ENCODE results near the gene NMBR.
A peak's percentile ranks its signal among the peaks of the same experiment; 100 is the strongest.
"Not testable (repeated sequence)": the region's sequence is repeated elsewhere in the genome, so short reads cannot be mapped to it uniquely, and the experiment has no call there.

NMBR gene

GRCh38 chr6:142155091-142155490 lies 8.2 kb upstream of the NMBR start:
- no peaks in the 10 kb centered on the region for H3K9me3 ChIP-seq (ENCODE audit: control insufficient read depth, insufficient read depth, low read length)
- peak overlapping the region; percentile 53 for H3K27ac ChIP-seq (ENCODE audit: low read depth, low read length)
- no peaks in the 10 kb centered on the region for H3K36me3 ChIP-seq (ENCODE audit: control insufficient read depth, insufficient read depth, low read length)
- no peaks in the 10 kb centered on the region for H3K27me3 ChIP-seq (ENCODE audit: control insufficient read depth, insufficient read depth, low read length)
- H3K4me1 ChIP-seq (ENCODE audit: control insufficient read depth, insufficient read depth, low read length), result peaks cover 39% of the 10 kb centered on the region
- H3K9ac ChIP-seq (ENCODE audit: low read depth, low read length), result no peak overlapping the region
- no peak overlapping the region; the same call in 1 of the 2 replicates for H3K4me3 ChIP-seq (ENCODE audit: low read depth, low read length)

- Histone ChIP-seq H3K27ac (ENCODE audit: low read depth, low read length) (no peak overlapping the region), H3K27me3 (ENCODE audit: control insufficient read depth, insufficient read depth, low read length) (no peaks in the 10 kb centered on the region), H3K36me3 (ENCODE audit: control insufficient read depth, insufficient read depth, low read length) (no peaks in the 10 kb centered on the region), H3K9me3 (ENCODE audit: control insufficient read depth, insufficient read depth, low read length) (no peaks in the 10 kb centered on the region), H3K4me3 (ENCODE audit: low read depth, low read length) (no peak overlapping the region), H3K9ac (ENCODE audit: low read depth, low read length) (no peak overlapping the region), H3K4me1 (ENCODE audit: control insufficient read depth, insufficient read depth, low read length) (peaks cover 44% of the 10 kb centered on the region)
Observed at GRCh38 chr6:142154336-142154735, 7.4 kb upstream of the NMBR start.

GRCh38 chr6:142153196-142153595 lies 6.3 kb upstream of the NMBR start:
- Histone ChIP-seq H3K9ac (ENCODE audit: low read depth, low read length) (no peak overlapping the region), H3K4me3 (ENCODE audit: low read depth, low read length) (no peak overlapping the region; the same call in 1 of the 2 replicates), H3K27me3 (ENCODE audit: control insufficient read depth, insufficient read depth, low read length) (no peaks in the 10 kb centered on the region), H3K9me3 (ENCODE audit: control insufficient read depth, insufficient read depth, low read length) (no peaks in the 10 kb centered on the region), H3K4me1 (ENCODE audit: control insufficient read depth, insufficient read depth, low read length) (peaks cover 55% of the 10 kb centered on the region), H3K36me3 (ENCODE audit: control insufficient read depth, insufficient read depth, low read length) (no peaks in the 10 kb centered on the region), H3K27ac (ENCODE audit: low read depth, low read length) (no peak overlapping the region)

GRCh38 chr6:142152746-142153145 lies 5.8 kb upstream of the NMBR start:
- Histone ChIP-seq H3K9me3 (ENCODE audit: control insufficient read depth, insufficient read depth, low read length) (no peaks in the 10 kb centered on the region), H3K27ac (ENCODE audit: low read depth, low read length) (no peak overlapping the region), H3K36me3 (ENCODE audit: control insufficient read depth, insufficient read depth, low read length) (no peaks in the 10 kb centered on the region), H3K27me3 (ENCODE audit: control insufficient read depth, insufficient read depth, low read length) (no peaks in the 10 kb centered on the region), H3K9ac (ENCODE audit: low read depth, low read length) (no peak overlapping the region), H3K4me3 (ENCODE audit: low read depth, low read length) (no peak overlapping the region), H3K4me1 (ENCODE audit: control insufficient read depth, insufficient read depth, low read length) (peaks cover 60% of the 10 kb centered on the region)

- not testable (repeated sequence) for H3K9me3 ChIP-seq (ENCODE audit: control insufficient read depth, insufficient read depth, low read length); H3K4me3 ChIP-seq (ENCODE audit: low read depth, low read length); H3K27ac ChIP-seq (ENCODE audit: low read depth, low read length); H3K9ac ChIP-seq (ENCODE audit: low read depth, low read length); H3K4me1 ChIP-seq (ENCODE audit: control insufficient read depth, insufficient read depth, low read length); H3K36me3 ChIP-seq (ENCODE audit: control insufficient read depth, insufficient read depth, low read length); H3K27me3 ChIP-seq (ENCODE audit: control insufficient read depth, insufficient read depth, low read length)
Observed at GRCh38 chr6:142141531-142141930, 5.4 kb downstream of the NMBR start.

GRCh38 chr6:142138876-142139275 lies 8.0 kb downstream of the NMBR start:
- Histone ChIP-seq H3K36me3 (ENCODE audit: control insufficient read depth, insufficient read depth, low read length) (no peaks in the 10 kb centered on the region), H3K9ac (ENCODE audit: low read depth, low read length) (no peak overlapping the region), H3K4me1 (ENCODE audit: control insufficient read depth, insufficient read depth, low read length) (no peaks in the 10 kb centered on the region), H3K27ac (ENCODE audit: low read depth, low read length) (no peak overlapping the region), H3K4me3 (ENCODE audit: low read depth, low read length) (no peak overlapping the region), H3K9me3 (ENCODE audit: control insufficient read depth, insufficient read depth, low read length) (no peaks in the 10 kb centered on the region), H3K27me3 (ENCODE audit: control insufficient read depth, insufficient read depth, low read length) (no peaks in the 10 kb centered on the region)

GRCh38 chr6:142132625-142133024 lies 14.3 kb downstream of the NMBR start, which contains the start of gene GJE1:
GJE1 (plus strand) TSS chr6:142132925; CDS start chr6:142133159, 234 bp downstream.
- H3K27me3 ChIP-seq (ENCODE audit: control insufficient read depth, insufficient read depth, low read length), result no peaks in the 10 kb centered on the region
- H3K27ac ChIP-seq (ENCODE audit: low read depth, low read length), result no peak within 1 kb of the TSS
- H3K9me3 ChIP-seq (ENCODE audit: control insufficient read depth, insufficient read depth, low read length), result no peaks in the 10 kb centered on the region
- no peak within 1 kb of the TSS for H3K9ac ChIP-seq (ENCODE audit: low read depth, low read length)
- no peaks in the 10 kb centered on the region for H3K36me3 ChIP-seq (ENCODE audit: control insufficient read depth, insufficient read depth, low read length)
- H3K4me1 ChIP-seq (ENCODE audit: control insufficient read depth, insufficient read depth, low read length), result no peaks in the 10 kb centered on the region
- no peak within 1 kb of the TSS for H3K4me3 ChIP-seq (ENCODE audit: low read depth, low read length)

GRCh38 chr6:142130814-142131213 lies 16.1 kb downstream of the NMBR start:
- H3K9ac ChIP-seq (ENCODE audit: low read depth, low read length), result no peak overlapping the region
- no peaks in the 10 kb centered on the region for H3K36me3 ChIP-seq (ENCODE audit: control insufficient read depth, insufficient read depth, low read length)
- no peaks in the 10 kb centered on the region for H3K4me1 ChIP-seq (ENCODE audit: control insufficient read depth, insufficient read depth, low read length)
- no peak overlapping the region for H3K27ac ChIP-seq (ENCODE audit: low read depth, low read length)
- no peak overlapping the region for H3K4me3 ChIP-seq (ENCODE audit: low read depth, low read length)
- H3K27me3 ChIP-seq (ENCODE audit: control insufficient read depth, insufficient read depth, low read length), result no peaks in the 10 kb centered on the region
- H3K9me3 ChIP-seq (ENCODE audit: control insufficient read depth, insufficient read depth, low read length), result no peaks in the 10 kb centered on the region

- no peak overlapping the region for H3K27ac ChIP-seq (ENCODE audit: low read depth, low read length)
- no peak overlapping the region for H3K4me3 ChIP-seq (ENCODE audit: low read depth, low read length)
- H3K36me3 ChIP-seq (ENCODE audit: control insufficient read depth, insufficient read depth, low read length), result no peaks in the 10 kb centered on the region
- H3K9me3 ChIP-seq (ENCODE audit: control insufficient read depth, insufficient read depth, low read length), result no peaks in the 10 kb centered on the region
- no peak overlapping the region for H3K9ac ChIP-seq (ENCODE audit: low read depth, low read length)
- H3K4me1 ChIP-seq (ENCODE audit: control insufficient read depth, insufficient read depth, low read length), result no peaks in the 10 kb centered on the region
- H3K27me3 ChIP-seq (ENCODE audit: control insufficient read depth, insufficient read depth, low read length), result no peaks in the 10 kb centered on the region
Observed at GRCh38 chr6:142121342-142121741, 25.6 kb downstream of the NMBR start.

- Histone ChIP-seq H3K27ac (ENCODE audit: low read depth, low read length) (no peak overlapping the region), H3K4me3 (ENCODE audit: low read depth, low read length) (no peak overlapping the region), H3K9me3 (ENCODE audit: control insufficient read depth, insufficient read depth, low read length) (no peaks in the 10 kb centered on the region), H3K27me3 (ENCODE audit: control insufficient read depth, insufficient read depth, low read length) (no peaks in the 10 kb centered on the region), H3K4me1 (ENCODE audit: control insufficient read depth, insufficient read depth, low read length) (no peaks in the 10 kb centered on the region; the same call in 1 of the 2 replicates), H3K36me3 (ENCODE audit: control insufficient read depth, insufficient read depth, low read length) (no peaks in the 10 kb centered on the region), H3K9ac (ENCODE audit: low read depth, low read length) (no peak overlapping the region)
Observed at GRCh38 chr6:142118925-142119324, 28.0 kb downstream of the NMBR start.

GRCh38 chr6:142118328-142118727 lies 28.6 kb downstream of the NMBR start:
- Histone ChIP-seq H3K27me3 (ENCODE audit: control insufficient read depth, insufficient read depth, low read length) (no peaks in the 10 kb centered on the region), H3K4me1 (ENCODE audit: control insufficient read depth, insufficient read depth, low read length) (no peaks in the 10 kb centered on the region; the same call in 1 of the 2 replicates), H3K4me3 (ENCODE audit: low read depth, low read length) (no peak overlapping the region), H3K27ac (ENCODE audit: low read depth, low read length) (no peak overlapping the region), H3K36me3 (ENCODE audit: control insufficient read depth, insufficient read depth, low read length) (no peaks in the 10 kb centered on the region), H3K9ac (ENCODE audit: low read depth, low read length) (no peak overlapping the region), H3K9me3 (ENCODE audit: control insufficient read depth, insufficient read depth, low read length) (no peaks in the 10 kb centered on the region)

GRCh38 chr6:142117366-142117765 lies 29.6 kb downstream of the NMBR start:
- Histone ChIP-seq H3K27ac (ENCODE audit: low read depth, low read length) (no peak overlapping the region), H3K4me1 (ENCODE audit: control insufficient read depth, insufficient read depth, low read length) (no peaks in the 10 kb centered on the region; the same call in 1 of the 2 replicates), H3K9me3 (ENCODE audit: control insufficient read depth, insufficient read depth, low read length) (no peaks in the 10 kb centered on the region), H3K4me3 (ENCODE audit: low read depth, low read length) (no peak overlapping the region), H3K9ac (ENCODE audit: low read depth, low read length) (no peak overlapping the region), H3K27me3 (ENCODE audit: control insufficient read depth, insufficient read depth, low read length) (no peaks in the 10 kb centered on the region), H3K36me3 (ENCODE audit: control insufficient read depth, insufficient read depth, low read length) (no peaks in the 10 kb centered on the region)
